GM23338 (cell line): Measurements from ENCODE around the gene ANKLE2. TPM values are rescaled to one million over a fixed set of nuclear protein-coding genes. Genes with fewer than 3 reads are reported as not detected.

Source experiments
- ATAC-seq: fragments of 200-7000 bp; cut with Tn5 transposase; 3 replicates; pipeline ENCODE4 v1.9.1; 2020
- DNase-seq: peaks from one replicate; pipeline ENCODE4 v3.0.0-alpha.2; 2015; ENCODE audit warnings: low spot score
- H2AFZ ChIP-seq: fragments of 200-600 bp; sonication (generic); 2 replicates; pipeline ENCODE4 v1.8.0; 2016; ENCODE audit warnings: antibody characterized with exemption, mild to moderate bottlenecking, moderate library complexity
- H3F3A ChIP-seq: fragments of 200-600 bp; sonication (generic); replicated peaks from 2 replicates; pipeline ENCODE4 v1.8.0; 2017; ENCODE audit warnings: antibody characterized with exemption, mixed run types, low read depth
- H3K27ac ChIP-seq: fragments of 200-600 bp; sonication (generic); 2 replicates; pipeline ENCODE4 v1.6.1; 2016; ENCODE audit warnings: low read depth
- H3K27me3 ChIP-seq: fragments of 200-600 bp; sonication (generic); 2 replicates; pipeline ENCODE4 v1.8.0; 2016; ENCODE audit warnings: mild to moderate bottlenecking, mixed run types, moderate library complexity; ENCODE audit not compliant: insufficient read depth
- H3K36me3 ChIP-seq: fragments of 200-600 bp; sonication (generic); 2 replicates; pipeline ENCODE4 v1.8.0; 2016; ENCODE audit warnings: mild to moderate bottlenecking; ENCODE audit not compliant: insufficient read depth
- H3K4me1 ChIP-seq: fragments of 200-600 bp; sonication (generic); 2 replicates; pipeline ENCODE4 v1.8.0; 2016; ENCODE audit warnings: mild to moderate bottlenecking, moderate library complexity; ENCODE audit not compliant: insufficient read depth
- H3K4me2 ChIP-seq: fragments of 200-600 bp; sonication (generic); 2 replicates; pipeline ENCODE4 v1.7.1; 2017; ENCODE audit warnings: mixed run types
- H3K4me3 ChIP-seq: fragments of 200-600 bp; sonication (generic); 2 replicates; pipeline ENCODE4 v1.6.1; 2016; ENCODE audit warnings: mixed run types
- H3K79me2 ChIP-seq: fragments of 200-600 bp; sonication (generic); replicated peaks from 2 replicates; pipeline ENCODE4 v1.8.0; 2017; ENCODE audit warnings: mild to moderate bottlenecking; ENCODE audit not compliant: insufficient read depth
- H3K9me2 ChIP-seq: fragments of 200-600 bp; sonication (generic); 2 replicates; pipeline ENCODE4 v1.8.0; 2017; ENCODE audit not compliant: insufficient read depth
- H4K20me1 ChIP-seq: fragments of 200-600 bp; sonication (generic); replicated peaks from 2 replicates; pipeline ENCODE4 v1.8.0; 2017; ENCODE audit warnings: mild to moderate bottlenecking; ENCODE audit not compliant: insufficient read depth
- H3K27ac Mint-ChIP-seq: 2 replicates; pipeline ENCODE4 v1.8.0; 2020; ENCODE audit warnings: inconsistent platforms, mild to moderate bottlenecking, moderate library complexity, mixed read lengths
- H3K27me3 Mint-ChIP-seq: 3 replicates; pipeline ENCODE4 v1.8.0; 2022; ENCODE audit warnings: low read depth, mild to moderate bottlenecking, moderate library complexity, mixed read lengths, inconsistent platforms; ENCODE audit not compliant: insufficient read depth, poor library complexity
- H3K36me3 Mint-ChIP-seq: 3 replicates; pipeline ENCODE4 v1.8.0; 2021; ENCODE audit warnings: low read depth, mild to moderate bottlenecking, inconsistent platforms, moderate library complexity, mixed read lengths
- H3K4me1 Mint-ChIP-seq: 3 replicates; pipeline ENCODE4 v1.8.0; 2020; ENCODE audit warnings: mild to moderate bottlenecking, inconsistent platforms, mixed read lengths
- H3K4me3 Mint-ChIP-seq: 3 replicates; pipeline ENCODE4 v1.8.0; 2021; ENCODE audit warnings: moderate library complexity, mild to moderate bottlenecking, inconsistent platforms, mixed read lengths
- H3K9me3 Mint-ChIP-seq: 3 replicates; pipeline ENCODE4 v1.8.0; 2020; ENCODE audit warnings: moderate library complexity, mild to moderate bottlenecking, inconsistent platforms, mixed read lengths
- CREB1 ChIP-seq: fragments of 250-450 bp; sonication (Bioruptor Pico); IDR thresholded peaks from 2 replicates; pipeline ENCODE4 v1.5.0; 2020; ENCODE audit warnings: low read depth, mild to moderate bottlenecking, moderate library complexity
- EZH2 ChIP-seq: fragments of 200-600 bp; sonication (generic); IDR thresholded peaks from one replicate; pipeline ENCODE4 v1.8.0; 2017; ENCODE audit warnings: antibody characterized with exemption, mild to moderate bottlenecking, low read depth; ENCODE audit not compliant: unreplicated experiment
- EZH2phosphoT487 ChIP-seq: fragments of 200-600 bp; sonication (generic); IDR thresholded peaks from one replicate; pipeline ENCODE4 v1.8.1; 2018; ENCODE audit warnings: antibody characterized with exemption; ENCODE audit not compliant: unreplicated experiment
- JUNB ChIP-seq: IDR thresholded peaks from one replicate; pipeline ENCODE4 v1.6.1; 2016; ENCODE audit warnings: antibody characterized with exemption; ENCODE audit not compliant: unreplicated experiment
- NANOG ChIP-seq: IDR thresholded peaks from 2 replicates; pipeline ENCODE4 v1.6.1; 2016; ENCODE audit warnings: antibody characterized with exemption, borderline replicate concordance
- POLR2AphosphoS5 ChIP-seq: IDR thresholded peaks from 2 replicates; pipeline ENCODE4 v1.6.1; 2016; ENCODE audit warnings: antibody characterized with exemption, low read depth
- STAT1 ChIP-seq: IDR thresholded peaks from one replicate; pipeline ENCODE4 v1.6.1; 2016; ENCODE audit warnings: antibody characterized with exemption; ENCODE audit not compliant: unreplicated experiment
- ZNF114 ChIP-seq: fragments of 250-450 bp; sonication (Bioruptor Pico); IDR thresholded peaks from 2 replicates; pipeline ENCODE4 v1.5.0; 2020; ENCODE audit warnings: mild to moderate bottlenecking, moderate library complexity
- ZNF331 ChIP-seq: fragments of 250-450 bp; sonication (Bioruptor Pico); IDR thresholded peaks from 2 replicates; pipeline ENCODE4 v1.5.0; 2020; ENCODE audit warnings: low read depth, mild to moderate bottlenecking, moderate library complexity
- ZNF462 ChIP-seq: fragments of 250-450 bp; sonication (Bioruptor Pico); IDR thresholded peaks from 2 replicates; pipeline ENCODE4 v1.5.0; 2020; ENCODE audit warnings: mild to moderate bottlenecking, moderate library complexity
- polyA plus RNA-seq: library from polyadenylated mRNA; unstranded; fragments of >200 nt; fragmentation: Nextera tagmentation; extraction: Ambion mirVana; gene quantifications from 2 replicates; pipeline ENCODE4 v1.2.1, GENCODE V29; 2016
- total RNA-seq: library from RNA; depleted of rRNA; stranded (reverse); fragments of >200 nt; shearing (Covaris generic); gene quantifications from 2 replicates; pipeline ENCODE4 v1.2.3, GENCODE V29; 2014
- TF ChIP-seq, protein P1 (sequence below), 2 experiments: fragments of 200-600 bp in 1 of 2; sonication (generic) in 1 of 2; conservative IDR thresholded peaks; 2 replicates each; pipeline versions ENCODE4 v1.5.1 to v1.6.1; 2016 to 2017; ENCODE audit warnings: antibody characterized with exemption in 2 of 2, low read depth in 2 of 2, mild to moderate bottlenecking in 2 of 2, moderate library complexity in 1 of 2
- TF ChIP-seq, protein P2 (sequence below): IDR thresholded peaks from one replicate; pipeline ENCODE4 v1.6.1; 2018; ENCODE audit warnings: antibody characterized with exemption; ENCODE audit not compliant: unreplicated experiment
- TF ChIP-seq, protein P3 (sequence below): IDR thresholded peaks from 2 replicates; pipeline ENCODE4 v1.6.1; 2016; ENCODE audit warnings: antibody characterized with exemption

ANKLE2 gene
- total and polyA plus RNA-seq, 2 experiments from 2014 or later: 27.2 to 63.7 TPM

DNA sequence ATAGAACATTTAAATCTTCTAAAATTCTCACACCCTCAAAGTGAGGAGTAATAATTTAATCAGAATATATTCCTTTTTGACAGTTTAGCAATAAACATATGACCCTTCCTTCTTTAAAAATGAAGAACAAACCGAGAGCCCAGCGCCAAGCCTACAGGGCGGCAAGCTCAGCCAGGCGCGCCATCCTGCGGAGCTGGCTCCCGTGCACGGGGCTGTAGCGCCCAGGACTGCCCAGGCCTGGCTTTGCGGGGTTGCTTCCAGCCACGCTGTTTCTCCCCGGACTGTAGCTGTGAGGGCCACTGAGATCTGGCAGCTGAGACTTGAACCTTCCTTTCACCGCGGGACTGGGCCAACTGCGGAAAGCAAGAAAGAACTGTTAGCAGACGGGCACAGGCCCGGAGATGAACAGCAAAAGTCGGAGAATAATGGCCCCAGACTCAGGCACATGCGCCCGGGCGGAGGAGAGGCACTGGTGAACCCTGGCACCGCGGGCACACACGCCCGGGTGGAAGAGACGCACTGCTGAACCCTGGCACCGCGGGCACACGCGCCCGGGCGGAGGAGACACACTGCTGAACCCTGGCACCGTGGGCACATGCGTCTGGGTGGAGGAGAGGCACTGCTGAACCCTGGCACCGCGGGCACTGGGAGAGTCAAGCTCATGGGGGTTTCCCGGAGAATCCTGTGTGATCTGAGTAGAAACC lies 34.4 kb downstream of the ANKLE2 start:
- Mint-ChIP-seq H3K9me3 (peaks cover 19% of the 10 kb centered on the region), H3K4me3 (no peak overlapping the region)
- peaks cover 21% of the 10 kb centered on the region for H4K20me1 ChIP-seq

More for the DNA sequence above, 34.4 kb downstream of the ANKLE2 start:
- Mint-ChIP-seq H3K4me1 (no peaks in the 10 kb centered on the region; the same call in 2 of the 3 replicates), H3K36me3 (peaks cover 93% of the 10 kb centered on the region), H3K27ac (no peak overlapping the region), H3K27me3 (peaks cover 29% of the 10 kb centered on the region)
- H3K4me2 ChIP-seq: no peak overlapping the region
- peaks cover 19% of the 10 kb centered on the region for H3K36me3 ChIP-seq
- TF ChIP-seq POLR2AphosphoS5 (no peak), ZNF114 (CRISPR knock-in tag) (no peak), STAT1 (no peak), ZNF462 (CRISPR knock-in tag) (no peak), EZH2 (no peak), JUNB (no peak), NANOG (no peak), ZNF331 (CRISPR knock-in tag) (no peak), CREB1 (no peak), EZH2phosphoT487 (no peak)
- TF ChIP-seq, protein P1, sequence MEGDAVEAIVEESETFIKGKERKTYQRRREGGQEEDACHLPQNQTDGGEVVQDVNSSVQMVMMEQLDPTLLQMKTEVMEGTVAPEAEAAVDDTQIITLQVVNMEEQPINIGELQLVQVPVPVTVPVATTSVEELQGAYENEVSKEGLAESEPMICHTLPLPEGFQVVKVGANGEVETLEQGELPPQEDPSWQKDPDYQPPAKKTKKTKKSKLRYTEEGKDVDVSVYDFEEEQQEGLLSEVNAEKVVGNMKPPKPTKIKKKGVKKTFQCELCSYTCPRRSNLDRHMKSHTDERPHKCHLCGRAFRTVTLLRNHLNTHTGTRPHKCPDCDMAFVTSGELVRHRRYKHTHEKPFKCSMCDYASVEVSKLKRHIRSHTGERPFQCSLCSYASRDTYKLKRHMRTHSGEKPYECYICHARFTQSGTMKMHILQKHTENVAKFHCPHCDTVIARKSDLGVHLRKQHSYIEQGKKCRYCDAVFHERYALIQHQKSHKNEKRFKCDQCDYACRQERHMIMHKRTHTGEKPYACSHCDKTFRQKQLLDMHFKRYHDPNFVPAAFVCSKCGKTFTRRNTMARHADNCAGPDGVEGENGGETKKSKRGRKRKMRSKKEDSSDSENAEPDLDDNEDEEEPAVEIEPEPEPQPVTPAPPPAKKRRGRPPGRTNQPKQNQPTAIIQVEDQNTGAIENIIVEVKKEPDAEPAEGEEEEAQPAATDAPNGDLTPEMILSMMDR (conservative IDR thresholded peaks at IDR 0.05; ENCODE audit: low read depth in 2 of 2): no peak
- TF ChIP-seq, protein P2, sequence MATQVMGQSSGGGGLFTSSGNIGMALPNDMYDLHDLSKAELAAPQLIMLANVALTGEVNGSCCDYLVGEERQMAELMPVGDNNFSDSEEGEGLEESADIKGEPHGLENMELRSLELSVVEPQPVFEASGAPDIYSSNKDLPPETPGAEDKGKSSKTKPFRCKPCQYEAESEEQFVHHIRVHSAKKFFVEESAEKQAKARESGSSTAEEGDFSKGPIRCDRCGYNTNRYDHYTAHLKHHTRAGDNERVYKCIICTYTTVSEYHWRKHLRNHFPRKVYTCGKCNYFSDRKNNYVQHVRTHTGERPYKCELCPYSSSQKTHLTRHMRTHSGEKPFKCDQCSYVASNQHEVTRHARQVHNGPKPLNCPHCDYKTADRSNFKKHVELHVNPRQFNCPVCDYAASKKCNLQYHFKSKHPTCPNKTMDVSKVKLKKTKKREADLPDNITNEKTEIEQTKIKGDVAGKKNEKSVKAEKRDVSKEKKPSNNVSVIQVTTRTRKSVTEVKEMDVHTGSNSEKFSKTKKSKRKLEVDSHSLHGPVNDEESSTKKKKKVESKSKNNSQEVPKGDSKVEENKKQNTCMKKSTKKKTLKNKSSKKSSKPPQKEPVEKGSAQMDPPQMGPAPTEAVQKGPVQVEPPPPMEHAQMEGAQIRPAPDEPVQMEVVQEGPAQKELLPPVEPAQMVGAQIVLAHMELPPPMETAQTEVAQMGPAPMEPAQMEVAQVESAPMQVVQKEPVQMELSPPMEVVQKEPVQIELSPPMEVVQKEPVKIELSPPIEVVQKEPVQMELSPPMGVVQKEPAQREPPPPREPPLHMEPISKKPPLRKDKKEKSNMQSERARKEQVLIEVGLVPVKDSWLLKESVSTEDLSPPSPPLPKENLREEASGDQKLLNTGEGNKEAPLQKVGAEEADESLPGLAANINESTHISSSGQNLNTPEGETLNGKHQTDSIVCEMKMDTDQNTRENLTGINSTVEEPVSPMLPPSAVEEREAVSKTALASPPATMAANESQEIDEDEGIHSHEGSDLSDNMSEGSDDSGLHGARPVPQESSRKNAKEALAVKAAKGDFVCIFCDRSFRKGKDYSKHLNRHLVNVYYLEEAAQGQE: no peak
- TF ChIP-seq, protein P3, sequence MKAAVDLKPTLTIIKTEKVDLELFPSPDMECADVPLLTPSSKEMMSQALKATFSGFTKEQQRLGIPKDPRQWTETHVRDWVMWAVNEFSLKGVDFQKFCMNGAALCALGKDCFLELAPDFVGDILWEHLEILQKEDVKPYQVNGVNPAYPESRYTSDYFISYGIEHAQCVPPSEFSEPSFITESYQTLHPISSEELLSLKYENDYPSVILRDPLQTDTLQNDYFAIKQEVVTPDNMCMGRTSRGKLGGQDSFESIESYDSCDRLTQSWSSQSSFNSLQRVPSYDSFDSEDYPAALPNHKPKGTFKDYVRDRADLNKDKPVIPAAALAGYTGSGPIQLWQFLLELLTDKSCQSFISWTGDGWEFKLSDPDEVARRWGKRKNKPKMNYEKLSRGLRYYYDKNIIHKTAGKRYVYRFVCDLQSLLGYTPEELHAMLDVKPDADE: no peak
- H3K79me2 ChIP-seq: no peaks in the 10 kb centered on the region; the same call in 1 of the 2 replicates
- no peak overlapping the region for H2AFZ ChIP-seq
- H3K9me2 ChIP-seq: no peaks in the 10 kb centered on the region
- H3F3A ChIP-seq: peaks cover 17% of the 10 kb centered on the region
- ATAC-seq (no peak), DNase-seq (no peak)
- no peaks in the 10 kb centered on the region for H3K27me3 ChIP-seq
- no peak overlapping the region for H3K27ac ChIP-seq
- no peaks in the 10 kb centered on the region for H3K4me1 ChIP-seq
- H3K4me3 ChIP-seq: no peak overlapping the region
